Measurements from ENCODE around the gene CC2D2A. TPM values are rescaled to one million over a fixed set of nuclear protein-coding genes. Genes with fewer than 3 reads are reported as not detected.

CC2D2A gene
- total and polyA plus RNA-seq, 9 of the 15 experiments (the other 6 are each of a cell fraction or from before 2014, with no cell fraction given): 0.36 to 2.5 (median 1.6) TPM

DNA sequence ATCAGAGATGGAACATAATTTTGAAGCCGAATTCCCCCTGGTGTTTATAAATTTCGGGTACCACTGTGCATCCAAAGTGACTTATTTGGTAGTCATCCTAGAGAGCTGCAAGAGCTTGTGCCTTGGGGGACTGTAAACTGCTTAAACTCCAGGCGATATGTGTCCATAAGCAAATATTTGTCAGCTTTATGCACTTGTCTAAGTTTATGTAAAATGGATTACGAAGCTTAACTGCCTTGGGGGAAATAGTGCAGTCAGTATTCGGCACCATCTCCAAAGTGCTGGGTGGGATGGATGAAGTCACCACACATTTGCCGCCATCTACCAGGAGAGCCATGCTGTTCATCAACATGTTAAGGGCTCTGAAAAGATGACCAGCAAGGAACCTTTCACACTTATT lies 65.9 kb downstream of the CC2D2A start (continued):
- TF ChIP-seq POLR3A (IDR thresholded peaks at IDR 0.05; ENCODE audit: borderline replicate concordance, extremely low read depth, insufficient read depth, insufficient read length): no peak
- TF ChIP-seq, protein P1, sequence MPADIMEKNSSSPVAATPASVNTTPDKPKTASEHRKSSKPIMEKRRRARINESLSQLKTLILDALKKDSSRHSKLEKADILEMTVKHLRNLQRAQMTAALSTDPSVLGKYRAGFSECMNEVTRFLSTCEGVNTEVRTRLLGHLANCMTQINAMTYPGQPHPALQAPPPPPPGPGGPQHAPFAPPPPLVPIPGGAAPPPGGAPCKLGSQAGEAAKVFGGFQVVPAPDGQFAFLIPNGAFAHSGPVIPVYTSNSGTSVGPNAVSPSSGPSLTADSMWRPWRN (IDR thresholded peaks at IDR 0.05; ENCODE audit: low read depth): no peak
- TF ChIP-seq, protein P2, sequence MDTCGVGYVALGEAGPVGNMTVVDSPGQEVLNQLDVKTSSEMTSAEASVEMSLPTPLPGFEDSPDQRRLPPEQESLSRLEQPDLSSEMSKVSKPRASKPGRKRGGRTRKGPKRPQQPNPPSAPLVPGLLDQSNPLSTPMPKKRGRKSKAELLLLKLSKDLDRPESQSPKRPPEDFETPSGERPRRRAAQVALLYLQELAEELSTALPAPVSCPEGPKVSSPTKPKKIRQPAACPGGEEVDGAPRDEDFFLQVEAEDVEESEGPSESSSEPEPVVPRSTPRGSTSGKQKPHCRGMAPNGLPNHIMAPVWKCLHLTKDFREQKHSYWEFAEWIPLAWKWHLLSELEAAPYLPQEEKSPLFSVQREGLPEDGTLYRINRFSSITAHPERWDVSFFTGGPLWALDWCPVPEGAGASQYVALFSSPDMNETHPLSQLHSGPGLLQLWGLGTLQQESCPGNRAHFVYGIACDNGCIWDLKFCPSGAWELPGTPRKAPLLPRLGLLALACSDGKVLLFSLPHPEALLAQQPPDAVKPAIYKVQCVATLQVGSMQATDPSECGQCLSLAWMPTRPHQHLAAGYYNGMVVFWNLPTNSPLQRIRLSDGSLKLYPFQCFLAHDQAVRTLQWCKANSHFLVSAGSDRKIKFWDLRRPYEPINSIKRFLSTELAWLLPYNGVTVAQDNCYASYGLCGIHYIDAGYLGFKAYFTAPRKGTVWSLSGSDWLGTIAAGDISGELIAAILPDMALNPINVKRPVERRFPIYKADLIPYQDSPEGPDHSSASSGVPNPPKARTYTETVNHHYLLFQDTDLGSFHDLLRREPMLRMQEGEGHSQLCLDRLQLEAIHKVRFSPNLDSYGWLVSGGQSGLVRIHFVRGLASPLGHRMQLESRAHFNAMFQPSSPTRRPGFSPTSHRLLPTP (IDR thresholded peaks at IDR 0.05; ENCODE audit: borderline replicate concordance, extremely low read depth, insufficient read length): no peak

DNA sequence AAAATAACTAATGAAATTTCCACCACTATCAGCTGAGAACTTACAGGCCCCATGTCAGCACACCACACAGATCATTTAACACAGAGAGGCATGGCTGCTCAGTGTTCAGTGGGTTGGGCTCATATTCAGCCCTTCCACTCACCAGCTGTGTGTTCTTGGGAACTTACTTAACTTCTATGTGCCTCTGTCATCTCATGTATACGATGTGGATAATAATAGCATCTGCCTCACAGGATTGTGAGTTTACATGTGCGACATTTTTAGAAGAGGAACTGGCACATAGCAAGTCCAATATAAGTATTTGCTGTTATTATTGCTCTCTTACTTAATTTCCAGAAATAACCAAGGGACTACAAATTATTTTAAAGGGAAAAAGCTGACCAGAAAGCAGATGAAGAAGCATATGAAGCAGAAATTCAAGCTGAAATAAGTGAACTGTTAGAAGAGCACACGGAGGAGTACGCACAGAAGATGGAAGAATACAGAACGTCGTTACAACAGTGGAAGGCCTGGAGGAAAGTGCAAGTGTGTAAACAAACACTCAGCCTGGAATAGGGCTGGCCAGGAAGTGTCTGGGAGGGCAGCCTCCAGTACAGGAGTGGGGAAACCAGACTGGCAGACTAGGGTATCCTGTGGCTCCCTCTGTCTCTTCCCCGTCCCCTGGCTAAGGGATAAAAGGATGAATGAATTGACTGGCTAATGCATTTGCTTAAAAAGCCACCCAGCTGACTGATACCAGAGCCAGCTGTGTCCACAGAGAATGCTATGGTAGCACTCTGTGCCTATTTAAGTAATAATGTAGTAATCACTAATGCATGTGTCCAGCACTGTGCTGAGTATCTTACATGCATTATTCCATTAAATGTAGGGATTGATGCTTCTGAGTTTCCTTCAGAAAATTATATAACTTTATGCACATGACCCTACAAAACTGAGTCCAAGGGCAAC lies 67.1 kb downstream of the CC2D2A start:
- intact Hi-C loops (cut with micrococcal nuclease) (no loop called here), in situ Hi-C loops (cut with MboI) (no loop called here)
- Histone ChIP-seq H3K4me2 (ENCODE audit: insufficient read depth, low read length) (no peak overlapping the region), H3K27me3 (ENCODE audit: control insufficient read depth in 2 of 2, insufficient read depth in 2 of 2, low read length in 2 of 2) (no peaks in the 10 kb centered on the region), H2AFZ (ENCODE audit: low read depth, low read length) (no peak overlapping the region), H3K4me3 (no peak overlapping the region), H3K9ac (ENCODE audit: insufficient read depth in 1 of 2, low read depth in 2 of 2, low read length in 2 of 2) (no peak overlapping the region), H3K4me1 (replicated peaks in 1 of 2; ENCODE audit: control insufficient read depth in 2 of 2, insufficient read depth in 2 of 2, low read length in 2 of 2) (peaks cover 0 to 9% of the 10 kb centered on the region in 2 experiments; a peak in 2 of 5 replicates), H3K36me3 (ENCODE audit: control insufficient read depth, insufficient read depth, low read length) (no peaks in the 10 kb centered on the region), H4K20me1 (replicated peaks; ENCODE audit: control insufficient read depth, insufficient read depth, low read length) (no peaks in the 10 kb centered on the region), H3K9me1 (ENCODE audit: control insufficient read depth, insufficient read depth, low read length) (no peaks in the 10 kb centered on the region), H3K9me3 (replicated peaks; ENCODE audit: control insufficient read depth, insufficient read depth, low read depth, low read length) (no peaks in the 10 kb centered on the region), H3K79me2 (ENCODE audit: control insufficient read depth, insufficient read depth, low read length) (no peaks in the 10 kb centered on the region), H3K27ac (ENCODE audit: extremely low read depth, low read depth, low read length) (no peak overlapping the region)
- no peak for DNase-seq (ENCODE audit: extremely low read depth in 1 of 4, low spot score in 3 of 4)
- ATAC-seq: no peak
- BruUV-seq (replicated peaks): no TSS peak
- ChIA-PET POLR2A (no interaction called here), CTCF (ENCODE audit: low intra/inter-chr PET ratio) (no interaction called here)
- 64% methylated on average over 5 of the region's 7 CpGs for WGBS (ENCODE audit: insufficient coverage, low coverage, missing lambda C conversion rate)
- no peak for FAIRE-seq
- no peak for TF ChIP-seq ZNF23 (CRISPR knock-in tag; IDR thresholded peaks at IDR 0.05)
- no peak for TF ChIP-seq STAT5A (IDR thresholded peaks at IDR 0.05; ENCODE audit: borderline replicate concordance, low read length)

All from K562 (cell line).